ENCODE measurements around the gene TBXT. TPM values are rescaled to one million over a fixed set of nuclear protein-coding genes. Genes with fewer than 3 reads are reported as not detected.

The TBXT gene
- total and polyA plus RNA-seq, 9 of the 15 experiments (the other 6 are each of a cell fraction or from before 2014, with no cell fraction given): not detected

DNA sequence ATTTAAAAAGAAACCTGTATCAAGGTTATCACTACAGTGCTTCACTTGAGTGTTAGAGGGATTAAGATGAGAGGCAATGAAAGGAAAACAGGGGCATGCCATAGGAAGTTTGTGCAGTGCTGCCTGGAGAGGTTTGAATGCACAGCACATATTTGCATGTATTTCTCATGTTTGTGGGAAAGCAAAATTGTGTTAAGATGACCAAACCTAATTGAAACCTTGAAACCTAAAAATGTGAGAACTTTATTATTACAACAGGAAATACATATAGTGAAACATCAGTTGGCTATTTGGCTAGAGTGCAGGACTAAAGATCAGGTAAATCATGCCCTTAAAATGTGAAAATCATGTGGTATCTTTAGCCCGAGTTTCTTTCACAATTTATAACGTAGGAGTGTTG lies 8.5 kb upstream of the TBXT start:
- ChIA-PET POLR2A (interaction anchor here (0.6 kb wide), 1 partner anchor 58 kb away, joined by 3 read pairs; no protein-coding TSS in a partner anchor), CTCF (ENCODE audit: low intra/inter-chr PET ratio) (no interaction called here)
- intact Hi-C loops (cut with micrococcal nuclease) (no loop called here), in situ Hi-C loops (cut with MboI) (no loop called here)
- H3K9ac ChIP-seq (ENCODE audit: insufficient read depth in 1 of 2, low read depth in 2 of 2, low read length in 2 of 2): no peak overlapping the region
- H3K9me1 ChIP-seq (ENCODE audit: control insufficient read depth, insufficient read depth, low read length): no peaks in the 10 kb centered on the region
- no peak overlapping the region for H3K4me3 ChIP-seq
- H3K27ac ChIP-seq (ENCODE audit: extremely low read depth, low read depth, low read length): no peak overlapping the region
- 0% methylated on average over 2 of the region's 2 CpGs for WGBS (ENCODE audit: insufficient coverage, low coverage, missing lambda C conversion rate)
- ATAC-seq (no peak), DNase-seq (ENCODE audit: extremely low read depth in 1 of 4, low spot score in 3 of 4) (no peak), FAIRE-seq (no peak)
- peaks cover 12 to 25% of the 10 kb centered on the region in 2 experiments; a peak in 3 of 5 replicates for H3K27me3 ChIP-seq (ENCODE audit: control insufficient read depth in 2 of 2, insufficient read depth in 2 of 2, low read length in 2 of 2)
- BruUV-seq (replicated peaks): no TSS peak
- no peaks in the 10 kb centered on the region for H3K36me3 ChIP-seq (ENCODE audit: control insufficient read depth, insufficient read depth, low read length)
- H3K4me1 ChIP-seq (replicated peaks in 1 of 2; ENCODE audit: control insufficient read depth in 2 of 2, insufficient read depth in 2 of 2, low read length in 2 of 2): no peaks in the 10 kb centered on the region
- no peak for TF ChIP-seq CREB1 (IDR thresholded peaks at IDR 0.05)
- TF ChIP-seq CREB1 (CRISPR knock-in tag; IDR thresholded peaks at IDR 0.05): no peak
- TF ChIP-seq, protein P1, sequence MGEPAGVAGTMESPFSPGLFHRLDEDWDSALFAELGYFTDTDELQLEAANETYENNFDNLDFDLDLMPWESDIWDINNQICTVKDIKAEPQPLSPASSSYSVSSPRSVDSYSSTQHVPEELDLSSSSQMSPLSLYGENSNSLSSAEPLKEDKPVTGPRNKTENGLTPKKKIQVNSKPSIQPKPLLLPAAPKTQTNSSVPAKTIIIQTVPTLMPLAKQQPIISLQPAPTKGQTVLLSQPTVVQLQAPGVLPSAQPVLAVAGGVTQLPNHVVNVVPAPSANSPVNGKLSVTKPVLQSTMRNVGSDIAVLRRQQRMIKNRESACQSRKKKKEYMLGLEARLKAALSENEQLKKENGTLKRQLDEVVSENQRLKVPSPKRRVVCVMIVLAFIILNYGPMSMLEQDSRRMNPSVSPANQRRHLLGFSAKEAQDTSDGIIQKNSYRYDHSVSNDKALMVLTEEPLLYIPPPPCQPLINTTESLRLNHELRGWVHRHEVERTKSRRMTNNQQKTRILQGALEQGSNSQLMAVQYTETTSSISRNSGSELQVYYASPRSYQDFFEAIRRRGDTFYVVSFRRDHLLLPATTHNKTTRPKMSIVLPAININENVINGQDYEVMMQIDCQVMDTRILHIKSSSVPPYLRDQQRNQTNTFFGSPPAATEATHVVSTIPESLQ (CRISPR knock-in tag; IDR thresholded peaks at IDR 0.05): no peak
- TF ChIP-seq FUS (optimal IDR thresholded peaks at IDR 0.05; ENCODE audit: low read depth, low read length): no peak
- TF ChIP-seq LARP7 (IDR thresholded peaks at IDR 0.05): no peak
- TF ChIP-seq ATF1 (CRISPR knock-in tag; IDR thresholded peaks at IDR 0.05): no peak
- no peak for TF ChIP-seq ATF1 (tag; IDR thresholded peaks at IDR 0.05)
- TF ChIP-seq CSDE1 (IDR thresholded peaks at IDR 0.05): no peak
- TF ChIP-seq ZNF184 (CRISPR knock-in tag; IDR thresholded peaks at IDR 0.05): no peak
- no peak for TF ChIP-seq THRAP3 (IDR thresholded peaks at IDR 0.05; ENCODE audit: borderline replicate concordance)
- TF ChIP-seq ZEB2 (IDR thresholded peaks at IDR 0.05): no peak
- TF ChIP-seq ZNF75A (CRISPR knock-in tag; IDR thresholded peaks at IDR 0.05): no peak
- TF ChIP-seq, protein P2, sequence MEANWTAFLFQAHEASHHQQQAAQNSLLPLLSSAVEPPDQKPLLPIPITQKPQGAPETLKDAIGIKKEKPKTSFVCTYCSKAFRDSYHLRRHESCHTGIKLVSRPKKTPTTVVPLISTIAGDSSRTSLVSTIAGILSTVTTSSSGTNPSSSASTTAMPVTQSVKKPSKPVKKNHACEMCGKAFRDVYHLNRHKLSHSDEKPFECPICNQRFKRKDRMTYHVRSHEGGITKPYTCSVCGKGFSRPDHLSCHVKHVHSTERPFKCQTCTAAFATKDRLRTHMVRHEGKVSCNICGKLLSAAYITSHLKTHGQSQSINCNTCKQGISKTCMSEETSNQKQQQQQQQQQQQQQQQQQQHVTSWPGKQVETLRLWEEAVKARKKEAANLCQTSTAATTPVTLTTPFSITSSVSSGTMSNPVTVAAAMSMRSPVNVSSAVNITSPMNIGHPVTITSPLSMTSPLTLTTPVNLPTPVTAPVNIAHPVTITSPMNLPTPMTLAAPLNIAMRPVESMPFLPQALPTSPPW (CRISPR knock-in tag; IDR thresholded peaks at IDR 0.05): no peak
- no peak for TF ChIP-seq XRCC4 (IDR thresholded peaks at IDR 0.05; ENCODE audit: extremely low read depth, insufficient read depth, insufficient read length)
- no peak for TF ChIP-seq KAT2B (IDR thresholded peaks at IDR 0.05; ENCODE audit: low read depth, low read length)
- TF ChIP-seq FOXK1 (CRISPR knock-in tag; IDR thresholded peaks at IDR 0.05; ENCODE audit: borderline replicate concordance): no peak
- no peak for TF ChIP-seq NFE2 (IDR thresholded peaks at IDR 0.05; ENCODE audit: low read depth)
- H4K20me1 ChIP-seq (replicated peaks; ENCODE audit: control insufficient read depth, insufficient read depth, low read length): no peaks in the 10 kb centered on the region
- no peaks in the 10 kb centered on the region for H3K79me2 ChIP-seq (ENCODE audit: control insufficient read depth, insufficient read depth, low read length)
- H3K4me2 ChIP-seq (ENCODE audit: insufficient read depth, low read length): no peak overlapping the region
- no peaks in the 10 kb centered on the region for H3K9me3 ChIP-seq (replicated peaks; ENCODE audit: control insufficient read depth, insufficient read depth, low read depth, low read length)
- no peak overlapping the region for H2AFZ ChIP-seq (ENCODE audit: low read depth, low read length)

Data from K562 (cell line).